ENCODE results near the gene CTIF. TPM values are rescaled to one million over a fixed set of nuclear protein-coding genes. Genes with fewer than 3 reads are reported as not detected.

The CTIF gene
- total RNA-seq, 1 donor from 2014 or later = 67.9 TPM

DNA sequence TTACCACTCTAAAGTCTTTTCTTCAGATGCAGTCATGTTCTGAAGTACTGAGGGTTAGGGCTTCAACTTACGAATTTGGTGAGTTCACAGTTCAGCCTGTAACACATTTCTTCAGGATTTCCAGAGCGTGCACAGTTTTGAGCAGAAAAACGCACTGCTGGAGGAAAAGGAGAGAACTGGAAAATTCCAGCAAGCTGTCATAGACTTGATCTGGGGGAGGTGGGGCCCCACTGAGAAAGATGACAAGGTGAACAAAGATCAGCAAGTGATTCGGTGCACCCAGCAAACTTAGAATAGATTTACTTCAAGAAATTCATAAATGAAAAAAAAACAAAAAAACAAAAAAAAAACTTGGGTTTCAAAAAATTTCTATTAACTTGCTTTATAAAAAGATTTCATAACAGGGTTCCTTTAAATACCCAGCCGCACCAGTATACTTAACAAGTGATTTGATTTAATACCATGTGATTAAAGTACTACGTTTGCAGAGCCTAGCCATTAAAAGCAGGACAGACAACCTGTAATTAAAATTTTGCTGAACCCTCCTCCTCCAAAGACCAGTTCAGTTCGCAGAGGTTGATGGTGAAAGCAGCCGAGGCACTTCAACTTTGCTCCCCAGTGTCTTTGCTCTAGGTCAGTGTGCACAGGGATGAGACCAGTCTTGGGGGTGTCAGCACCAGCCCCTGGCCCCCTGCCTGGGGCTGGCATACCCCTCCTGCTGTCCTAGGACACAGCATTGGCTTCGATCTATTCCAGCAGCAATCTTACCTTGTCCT is 30.5 kb downstream of the CTIF start:
- Mint-ChIP-seq H3K4me1 (peaks cover 21% of the 10 kb centered on the region), H3K27me3 (ENCODE audit: low read depth) (no peaks in the 10 kb centered on the region), H3K9me3 (peaks cover 5% of the 10 kb centered on the region), H3K4me3 (no peak overlapping the region), H3K27ac (peak overlapping the region; percentile 2), H3K36me3 (peaks cover 4% of the 10 kb centered on the region)
- TF ChIP-seq, protein P1, sequence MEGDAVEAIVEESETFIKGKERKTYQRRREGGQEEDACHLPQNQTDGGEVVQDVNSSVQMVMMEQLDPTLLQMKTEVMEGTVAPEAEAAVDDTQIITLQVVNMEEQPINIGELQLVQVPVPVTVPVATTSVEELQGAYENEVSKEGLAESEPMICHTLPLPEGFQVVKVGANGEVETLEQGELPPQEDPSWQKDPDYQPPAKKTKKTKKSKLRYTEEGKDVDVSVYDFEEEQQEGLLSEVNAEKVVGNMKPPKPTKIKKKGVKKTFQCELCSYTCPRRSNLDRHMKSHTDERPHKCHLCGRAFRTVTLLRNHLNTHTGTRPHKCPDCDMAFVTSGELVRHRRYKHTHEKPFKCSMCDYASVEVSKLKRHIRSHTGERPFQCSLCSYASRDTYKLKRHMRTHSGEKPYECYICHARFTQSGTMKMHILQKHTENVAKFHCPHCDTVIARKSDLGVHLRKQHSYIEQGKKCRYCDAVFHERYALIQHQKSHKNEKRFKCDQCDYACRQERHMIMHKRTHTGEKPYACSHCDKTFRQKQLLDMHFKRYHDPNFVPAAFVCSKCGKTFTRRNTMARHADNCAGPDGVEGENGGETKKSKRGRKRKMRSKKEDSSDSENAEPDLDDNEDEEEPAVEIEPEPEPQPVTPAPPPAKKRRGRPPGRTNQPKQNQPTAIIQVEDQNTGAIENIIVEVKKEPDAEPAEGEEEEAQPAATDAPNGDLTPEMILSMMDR (IDR thresholded peaks at IDR 0.05; ENCODE audit: unreplicated experiment) = no peak
- no peak for DNase-seq (ENCODE audit: low spot score in 2 of 2, unreplicated experiment in 2 of 2)

DNA sequence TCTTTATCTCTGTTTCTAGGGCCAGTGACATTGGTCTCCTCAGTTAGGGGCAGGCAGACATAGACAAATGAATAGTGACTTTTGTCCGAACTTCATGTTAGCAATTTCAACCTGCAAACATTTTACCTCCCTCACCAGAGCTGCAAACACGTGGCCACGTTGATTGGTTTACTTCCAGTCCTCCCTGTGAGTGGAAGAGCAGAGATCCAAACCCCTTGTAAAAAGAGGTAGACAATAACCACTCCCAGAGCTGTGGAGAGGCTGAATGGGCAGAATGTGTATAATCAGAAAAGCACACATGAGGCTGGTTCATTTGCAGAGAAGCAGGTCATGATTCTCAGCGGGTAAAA is 31.1 kb downstream of the CTIF start:
- no peak for DNase-seq (ENCODE audit: low spot score in 2 of 2, unreplicated experiment in 2 of 2)

DNA sequence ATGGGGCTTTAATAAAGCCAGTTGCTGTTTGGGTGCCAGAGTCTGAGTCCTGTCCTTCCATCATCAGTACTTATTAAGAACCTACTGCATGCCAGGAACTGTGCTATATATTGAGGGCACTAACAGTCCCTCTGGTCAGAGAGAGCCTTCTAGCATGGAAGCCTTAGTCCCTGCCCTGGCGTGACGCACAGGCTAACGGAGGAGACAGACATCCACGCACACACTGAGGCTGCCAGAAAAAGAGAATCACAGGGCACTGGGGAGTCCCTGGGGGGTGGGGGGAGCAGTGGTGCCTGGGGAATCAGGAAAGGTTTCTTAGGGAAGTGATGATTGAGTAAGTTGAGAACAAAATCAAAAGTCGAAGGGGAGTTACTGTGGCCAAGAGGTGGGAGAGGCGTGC is 31.5 kb downstream of the CTIF start:
- DNase-seq (ENCODE audit: low spot score in 2 of 2, unreplicated experiment in 2 of 2) = no peak
- no peaks in the 10 kb centered on the region for H3K27me3 Mint-ChIP-seq (ENCODE audit: low read depth)
- H3K27ac Mint-ChIP-seq = no peak overlapping the region
- H3K36me3 Mint-ChIP-seq = peaks cover 4% of the 10 kb centered on the region
- peaks cover 5% of the 10 kb centered on the region for H3K9me3 Mint-ChIP-seq
- TF ChIP-seq, protein P1 (IDR thresholded peaks at IDR 0.05; ENCODE audit: unreplicated experiment) = no peak
- peaks cover 29% of the 10 kb centered on the region for H3K4me1 Mint-ChIP-seq
- no peak overlapping the region for H3K4me3 Mint-ChIP-seq

More for the DNA sequence above, 31.1 kb downstream of the CTIF start:
- H3K4me3 Mint-ChIP-seq = no peak overlapping the region
- TF ChIP-seq, protein P1 (IDR thresholded peaks at IDR 0.05; ENCODE audit: unreplicated experiment) = no peak
- peaks cover 25% of the 10 kb centered on the region for H3K4me1 Mint-ChIP-seq
- H3K27ac Mint-ChIP-seq = peak overlapping the region; percentile 2
- H3K9me3 Mint-ChIP-seq = peaks cover 5% of the 10 kb centered on the region
- H3K27me3 Mint-ChIP-seq (ENCODE audit: low read depth) = no peaks in the 10 kb centered on the region
- H3K36me3 Mint-ChIP-seq = peaks cover 4% of the 10 kb centered on the region

DNA sequence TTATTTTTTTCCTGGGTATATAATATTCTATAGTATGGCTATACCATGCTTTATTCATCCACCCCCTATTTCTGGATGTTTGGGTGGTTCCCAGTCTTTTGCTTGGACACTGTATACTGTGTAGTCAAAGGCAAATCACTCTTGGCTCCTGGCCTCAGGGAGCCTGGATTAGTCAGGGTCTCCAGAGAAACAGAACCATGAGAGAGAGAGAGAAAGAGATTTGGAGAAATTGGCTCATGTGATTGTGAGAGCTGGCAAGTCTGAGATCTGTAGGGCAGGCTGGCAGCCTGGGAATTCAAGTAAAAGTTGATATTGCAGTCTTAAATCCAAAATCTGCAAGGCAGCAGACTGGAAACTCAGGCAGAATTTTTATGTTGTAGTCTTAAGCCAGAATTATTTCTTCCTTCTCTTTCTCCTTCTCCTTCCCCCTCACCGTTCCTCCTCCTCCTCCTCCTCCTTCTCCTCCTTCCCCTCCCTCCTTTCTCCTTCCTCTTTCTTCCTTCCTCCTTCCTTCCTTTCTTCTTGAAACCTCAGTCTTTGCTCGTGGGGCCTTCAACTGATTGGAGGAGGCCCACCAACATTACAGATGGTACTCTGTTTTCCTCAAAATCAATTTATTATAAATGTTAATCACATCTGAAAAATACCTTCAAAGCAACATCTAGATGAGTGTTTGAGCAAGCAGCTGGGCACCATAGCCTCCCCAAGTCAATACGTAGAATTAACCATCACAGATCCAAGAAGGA is 33.0 kb downstream of the CTIF start:
- Mint-ChIP-seq H3K27ac (no peak overlapping the region), H3K9me3 (peaks cover 5% of the 10 kb centered on the region), H3K4me1 (peaks cover 38% of the 10 kb centered on the region), H3K27me3 (ENCODE audit: low read depth) (no peaks in the 10 kb centered on the region), H3K36me3 (peaks cover 9% of the 10 kb centered on the region), H3K4me3 (no peak overlapping the region)
- no peak for DNase-seq (ENCODE audit: low spot score in 2 of 2, unreplicated experiment in 2 of 2)
- TF ChIP-seq, protein P1 (IDR thresholded peaks at IDR 0.05; ENCODE audit: unreplicated experiment) = no peak

DNA sequence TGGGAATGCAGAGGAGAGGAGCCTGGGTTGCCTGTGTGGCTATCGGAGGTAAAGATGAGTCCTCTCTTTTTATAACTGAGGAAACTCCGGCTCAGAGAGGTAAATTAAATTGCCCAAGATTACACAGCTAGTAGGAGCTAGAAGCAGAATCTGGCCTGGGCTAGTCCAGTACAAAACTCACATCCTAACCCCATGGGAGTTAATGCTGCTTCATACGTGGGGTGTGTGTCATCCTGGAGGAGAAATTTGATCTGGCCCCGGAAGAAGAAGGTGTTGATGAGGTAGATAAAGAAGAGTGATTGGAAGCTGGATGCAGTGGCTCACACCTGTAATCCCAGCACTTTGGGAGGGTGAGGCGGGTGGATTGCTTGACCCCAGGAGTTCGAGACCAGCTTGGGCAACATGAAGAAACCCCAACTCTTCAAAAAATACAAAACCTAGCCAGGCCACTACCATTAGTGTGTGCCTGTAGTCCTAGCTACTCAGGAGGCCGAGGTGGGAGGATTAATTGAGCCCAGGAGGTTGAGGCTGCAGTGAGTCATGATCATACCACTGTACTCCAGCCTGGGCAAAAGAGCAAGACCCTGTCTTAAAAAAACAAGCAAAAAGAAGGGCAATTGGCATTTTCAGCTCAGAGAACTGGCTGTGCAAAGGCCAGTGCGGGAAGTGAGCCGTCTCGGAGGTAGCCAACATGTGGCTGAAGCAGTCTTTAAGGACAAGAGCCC is 33.7 kb downstream of the CTIF start:
- DNase-seq (ENCODE audit: low spot score in 2 of 2, unreplicated experiment in 2 of 2) = no peak
- Mint-ChIP-seq H3K27me3 (ENCODE audit: low read depth) (no peaks in the 10 kb centered on the region), H3K4me1 (peaks cover 38% of the 10 kb centered on the region), H3K9me3 (peaks cover 5% of the 10 kb centered on the region), H3K36me3 (peaks cover 10% of the 10 kb centered on the region), H3K27ac (no peak overlapping the region), H3K4me3 (no peak overlapping the region)
- TF ChIP-seq, protein P1 (IDR thresholded peaks at IDR 0.05; ENCODE audit: unreplicated experiment) = no peak

All from mesothelial cell of epicardium (in vitro differentiated cells).